GM12892 (cell line): ENCODE measurements around the gene ANKS1B.

ENCODE experiments used
- POLR2A ChIP-seq: IDR thresholded peaks from 2 replicates; pipeline ENCODE4 v1.6.1; 2011; ENCODE audit warnings: low read depth, low read length, control low read depth
- POLR2AphosphoS5 ChIP-seq: IDR thresholded peaks from 2 replicates; pipeline ENCODE4 v1.6.1; 2011; ENCODE audit warnings: low read depth, low read length, control low read depth
- TAF1 ChIP-seq: IDR thresholded peaks from 2 replicates; pipeline ENCODE4 v1.6.1; 2011; ENCODE audit warnings: low read depth, mild to moderate bottlenecking, control low read depth, low read length, borderline replicate concordance

DNA sequence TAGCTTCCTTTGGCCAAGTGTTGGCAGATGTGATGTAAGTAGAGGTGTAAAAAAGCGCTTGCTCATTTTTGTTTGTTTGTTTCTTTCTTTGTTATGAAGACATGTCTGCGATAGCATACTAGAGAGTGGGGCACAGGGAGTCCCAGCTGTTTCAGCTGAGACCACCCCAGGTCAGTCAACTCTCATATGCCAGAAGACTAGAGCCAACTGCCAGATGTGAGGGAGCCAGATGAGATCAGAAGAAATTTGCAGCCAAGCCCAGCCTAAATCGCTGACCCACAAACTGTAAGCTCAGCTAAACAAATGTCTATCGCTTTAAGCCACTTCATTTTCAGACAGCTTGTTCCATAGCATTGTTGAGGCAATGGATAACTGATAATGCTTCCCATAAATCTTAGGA is 942.5 kb downstream of the ANKS1B start:
- TF ChIP-seq POLR2A (no peak), TAF1 (no peak), POLR2AphosphoS5 (no peak)
